Stimulated activated CD8-positive, alpha-beta memory T cell treated with anti-CD3 and anti-CD28 coated beads, Interleukin-15, amount 100 ng/mL, for 4 hours (primary cell): ENCODE results near the gene CDC42BPB.

ENCODE experiments used
- DNase-seq, 2 donors: peaks; one replicate each; pipeline ENCODE4 v3.0.0-alpha.2; 2020; ENCODE audit warnings: low read depth in 2 of 2

CDC42BPB gene

DNA sequence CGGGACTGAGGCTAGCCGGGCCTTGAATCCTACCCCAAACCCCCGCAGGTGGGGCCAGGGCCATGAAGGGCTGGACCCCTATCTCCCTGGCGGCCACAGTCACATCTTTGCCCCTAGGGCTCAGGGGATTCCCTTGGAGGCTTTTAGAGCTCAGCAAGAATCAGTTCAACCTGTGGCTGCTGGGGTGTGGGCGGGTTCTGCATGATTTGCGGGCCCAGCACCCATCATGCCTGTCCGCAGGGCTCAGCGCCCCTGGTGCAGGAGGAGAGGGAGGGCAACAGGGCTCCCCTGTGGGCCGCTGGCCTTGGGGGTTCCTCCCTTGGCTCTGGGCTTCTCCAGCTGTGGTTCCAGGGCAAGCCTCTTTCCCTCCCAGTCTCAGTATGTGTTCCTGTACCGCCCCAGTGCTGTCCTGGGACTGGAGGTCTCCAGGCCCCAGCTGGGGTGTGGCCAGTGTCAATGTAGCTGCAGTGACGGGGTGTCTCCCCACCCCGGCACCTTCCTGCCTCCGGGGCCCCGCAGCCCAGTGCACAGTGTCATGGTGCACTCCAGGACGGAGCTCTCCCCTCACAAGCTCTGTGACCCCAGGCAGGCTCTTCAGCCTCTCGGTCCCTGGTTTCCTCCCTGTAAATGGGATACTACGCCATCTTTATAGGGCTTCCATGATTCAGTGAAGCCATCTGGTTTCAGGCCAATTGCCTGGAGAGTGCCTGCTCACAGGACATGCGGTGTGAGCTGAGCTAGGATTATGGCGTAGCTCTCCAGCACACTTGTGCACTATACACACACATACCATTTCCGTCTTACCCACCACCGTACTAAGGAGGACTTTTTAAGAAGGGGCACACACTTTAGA, 16.8 kb upstream of the CDC42BPB start:
- DNase-seq = no peak

DNA sequence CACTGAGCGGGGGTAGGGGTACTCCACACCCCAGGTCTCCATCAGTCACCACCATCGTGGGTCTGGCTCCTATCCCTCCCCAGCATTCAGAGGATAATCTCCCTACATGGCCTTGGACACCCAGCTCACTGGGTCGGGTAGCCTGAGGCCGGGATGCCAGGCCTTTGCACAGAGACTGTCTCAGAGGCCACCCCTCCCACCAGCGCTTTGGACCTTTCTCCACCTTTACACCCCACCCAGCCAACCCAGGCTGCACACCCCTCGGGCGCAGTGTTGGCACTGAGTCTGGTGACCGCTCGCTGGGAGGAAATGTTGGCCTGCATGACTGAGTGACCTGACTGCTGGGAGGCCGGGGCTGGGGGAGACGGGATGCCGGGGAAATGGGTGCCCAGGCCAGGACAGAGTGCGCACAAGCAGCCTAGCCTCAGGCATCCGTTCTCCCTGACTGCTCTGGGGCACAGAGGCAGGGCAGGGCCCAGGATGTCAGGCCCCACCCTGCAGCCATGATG, 16.1 kb upstream of the CDC42BPB start:
- no peak for DNase-seq

GRCh38 chr14:103072595-103073366, 15.4 kb upstream of the CDC42BPB start:
- DNase-seq = no peak

GRCh38 chr14:103071544-103072251, 14.3 kb upstream of the CDC42BPB start:
- no peak for DNase-seq

GRCh38 chr14:103070971-103071542, 13.7 kb upstream of the CDC42BPB start:
- no peak for DNase-seq

GRCh38 chr14:103070263-103070885, 13.0 kb upstream of the CDC42BPB start:
- DNase-seq = no peak

DNA sequence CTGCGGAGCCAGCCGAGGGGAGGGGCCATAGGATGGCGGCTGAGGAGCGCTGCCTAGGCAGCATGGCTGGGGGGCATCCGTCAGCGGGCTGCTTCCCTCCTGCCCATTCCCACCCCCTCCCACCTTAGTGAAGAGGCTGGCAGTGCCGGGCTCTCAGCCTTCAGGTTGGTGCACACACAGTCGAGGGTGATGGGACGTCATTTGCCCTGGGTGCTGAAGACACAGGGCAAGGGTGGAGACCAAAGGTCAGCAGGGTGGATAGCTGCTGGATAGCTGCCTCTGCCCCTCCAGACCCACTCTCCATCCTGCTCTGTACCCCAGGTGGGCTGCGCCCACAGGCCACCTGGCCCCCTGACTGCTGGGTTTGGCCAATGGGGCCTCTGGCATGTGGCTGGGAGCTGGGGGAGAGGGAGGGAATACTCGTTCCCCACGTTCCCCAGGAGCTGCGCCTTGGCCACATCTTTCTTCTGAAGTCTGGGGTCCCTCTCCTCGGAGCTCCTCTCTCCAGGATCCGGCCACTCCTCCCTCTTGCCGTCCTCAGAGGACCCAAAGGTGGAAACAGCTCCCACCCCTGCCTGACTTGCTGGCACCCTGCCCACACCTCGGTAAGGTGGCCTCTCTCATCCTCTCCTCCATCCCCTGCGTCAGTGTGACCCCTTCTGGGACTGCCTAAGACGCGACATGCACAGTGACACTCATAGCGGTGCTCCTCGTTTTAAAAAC, 11.2 kb upstream of the CDC42BPB start:
- DNase-seq = no peak

DNA sequence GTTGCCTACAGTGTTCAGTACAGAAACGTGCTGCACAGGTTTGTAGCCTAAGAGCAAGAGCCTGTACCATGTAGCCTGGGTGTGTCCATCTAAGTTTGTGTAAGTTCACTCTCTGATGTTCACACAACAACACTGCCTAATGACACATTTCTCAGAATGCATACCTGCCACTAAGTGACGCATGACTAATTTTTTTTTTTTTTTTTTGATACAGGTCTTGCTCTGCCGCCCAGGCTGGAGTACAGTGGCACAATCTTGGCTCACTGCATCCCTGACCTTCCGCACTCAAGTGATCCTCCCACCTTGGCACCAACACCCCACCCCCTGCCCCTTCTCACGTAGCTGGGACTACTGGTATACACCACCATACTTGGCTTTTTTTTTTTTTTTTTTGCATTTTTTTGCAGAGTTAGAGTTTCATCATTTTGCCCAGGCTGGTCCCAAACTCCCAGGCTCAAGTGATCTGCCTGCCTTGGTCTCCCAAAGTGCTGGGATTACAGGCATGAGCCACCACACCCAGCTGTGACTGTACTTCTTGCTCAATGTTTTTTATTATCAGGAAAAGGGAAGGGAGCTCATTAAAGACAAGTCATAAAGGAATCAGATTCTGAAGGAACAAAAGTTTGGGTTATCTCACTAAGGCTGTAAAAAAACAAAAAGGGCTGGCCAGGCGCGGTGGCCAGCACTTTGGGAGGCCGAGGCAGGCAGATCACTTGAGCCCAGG, 10.0 kb upstream of the CDC42BPB start:
- no peak for DNase-seq

- DNase-seq = no peak
These were observed 9.1 kb upstream of the CDC42BPB start for GRCh38 chr14:103066399-103066798.

DNA sequence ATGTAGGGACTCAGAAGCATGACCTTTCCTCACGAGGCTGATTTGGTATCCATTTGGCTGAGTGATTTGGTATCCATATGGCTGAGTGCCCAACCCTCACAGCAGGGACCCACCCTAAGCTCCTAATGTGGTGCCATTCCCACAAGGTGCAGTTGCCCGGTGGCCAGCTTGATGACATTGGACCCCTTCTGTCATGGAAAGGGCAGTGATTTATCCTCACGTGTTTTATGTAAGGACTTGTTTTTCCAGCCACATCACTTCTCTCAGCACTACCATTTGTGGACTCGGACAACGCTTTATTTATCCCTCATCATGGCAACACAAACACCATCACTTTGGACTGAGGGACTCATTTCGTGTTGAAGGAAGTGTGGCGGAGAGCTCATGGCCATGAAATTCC, 8.5 kb upstream of the CDC42BPB start:
- DNase-seq = no peak

GRCh38 chr14:103064978-103065377, 7.6 kb upstream of the CDC42BPB start:
- DNase-seq = no peak

- no peak for DNase-seq
These were observed 7.1 kb upstream of the CDC42BPB start for GRCh38 chr14:103064436-103064835.

- DNase-seq = no peak
These were observed 4.2 kb upstream of the CDC42BPB start for GRCh38 chr14:103061482-103061976.

DNA sequence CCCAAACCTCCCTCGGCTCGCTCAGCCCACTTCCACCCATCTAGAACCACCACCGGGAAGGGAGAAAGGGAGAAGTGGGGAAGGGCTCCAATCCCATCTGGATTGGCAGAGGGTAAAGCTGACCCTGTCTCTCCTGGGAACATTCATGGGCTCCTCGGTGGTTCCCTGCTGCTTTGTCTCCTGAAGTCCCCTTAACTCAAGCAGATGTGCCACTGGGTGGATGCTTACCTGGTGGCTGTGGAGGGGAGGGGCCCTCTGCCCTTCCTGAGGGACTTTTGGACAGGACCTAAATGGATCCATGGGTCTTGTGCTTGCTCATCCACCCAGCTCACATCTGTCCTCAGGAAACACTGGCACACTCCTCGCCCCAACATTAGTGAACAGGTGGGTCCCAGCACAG, 2.2 kb upstream of the CDC42BPB start:
- DNase-seq = no peak

- DNase-seq = no peak
These were observed 1.1 kb upstream of the CDC42BPB start for GRCh38 chr14:103058164-103059055.

GRCh38 chr14:103057028-103057371, 349 bp downstream of the CDC42BPB start:
- no peak for DNase-seq

- no peak for DNase-seq
These were observed 874 bp downstream of the CDC42BPB start for GRCh38 chr14:103056322-103057027.

DNA sequence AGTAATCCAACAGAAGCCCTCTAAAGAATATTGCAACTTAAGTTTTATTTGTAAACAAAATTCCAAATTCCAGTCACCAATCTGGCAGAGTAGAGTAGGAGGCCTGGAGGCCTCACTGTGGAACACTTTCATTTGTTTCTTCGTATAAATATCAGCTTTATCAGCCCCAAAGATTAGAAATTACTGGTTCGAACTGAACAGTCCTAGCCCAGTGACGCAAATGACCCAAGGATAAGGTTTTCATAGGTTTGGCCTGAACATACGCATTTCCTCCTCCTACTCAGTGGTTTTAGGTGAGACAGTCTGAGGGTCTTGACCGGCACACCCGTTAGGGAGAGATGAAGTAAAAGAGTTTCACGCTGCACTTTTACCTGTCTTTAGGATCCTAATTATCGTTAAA, 1.7 kb downstream of the CDC42BPB start:
- DNase-seq = no peak
